HUES64 (cell line): Measurements from ENCODE around the gene ALDH1B1.

Experiments used
- H3K27ac ChIP-seq: 2 replicates; pipeline ENCODE4 v1.7.0; 2013; ENCODE audit warnings: low read depth, low read length, inconsistent platforms
- H3K27me3 ChIP-seq: 2 replicates; pipeline ENCODE4 v1.6.1; 2013; ENCODE audit warnings: mild to moderate bottlenecking, low read length; ENCODE audit not compliant: insufficient read depth
- H3K36me3 ChIP-seq: 2 replicates; pipeline ENCODE4 v1.6.1; 2013; ENCODE audit warnings: mild to moderate bottlenecking, low read length; ENCODE audit not compliant: insufficient read depth
- H3K4me1 ChIP-seq: 2 replicates; pipeline ENCODE4 v1.6.1; 2013; ENCODE audit warnings: mild to moderate bottlenecking, low read length, moderate library complexity; ENCODE audit not compliant: insufficient read depth
- H3K4me3 ChIP-seq: 2 replicates; pipeline ENCODE4 v1.5.1; 2013; ENCODE audit warnings: mild to moderate bottlenecking, low read length, moderate library complexity
- H3K9ac ChIP-seq: 2 replicates; pipeline ENCODE4 v1.6.1; 2013; ENCODE audit warnings: mild to moderate bottlenecking, low read depth, low read length
- H3K9me3 ChIP-seq: 2 replicates; pipeline ENCODE4 v1.6.1; 2013; ENCODE audit warnings: low read depth, low read length; ENCODE audit not compliant: insufficient read depth
- WGBS: fragments of 150-250, 120-280 bp; methylation state at CpG from one replicate; pipeline ENCODE4 v1.1.7; 2013; ENCODE audit warnings: missing lambda C conversion rate; 5-methylcytosine and 5-hydroxymethylcytosine counted together

Gene ALDH1B1

DNA sequence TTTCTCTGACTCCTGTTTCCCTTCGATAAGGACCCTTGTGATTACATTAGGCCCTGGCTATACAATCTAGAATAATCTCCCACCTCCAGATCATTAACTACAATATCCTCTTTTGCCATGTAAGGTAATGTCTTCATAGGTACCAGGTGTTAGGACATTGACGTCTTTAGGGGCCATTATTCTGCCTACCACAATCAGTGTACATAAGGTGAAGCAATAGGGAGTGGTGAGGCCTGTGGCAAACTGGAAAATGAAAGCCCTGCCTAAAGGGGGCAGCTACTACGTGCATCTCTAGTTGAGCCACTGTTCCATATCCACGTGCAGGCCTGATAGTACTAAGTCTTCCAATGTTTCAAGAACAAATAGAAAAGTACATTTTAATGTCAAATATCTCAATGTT lies 4.8 kb upstream of the ALDH1B1 start:
- H3K27me3 ChIP-seq = peaks cover 8% of the 10 kb centered on the region; the same call in 1 of the 2 replicates
- H3K36me3 ChIP-seq = no peaks in the 10 kb centered on the region
- H3K4me3 ChIP-seq = no peak overlapping the region
- no peak overlapping the region for H3K9ac ChIP-seq
- peaks cover 11% of the 10 kb centered on the region; the same call in 1 of the 2 replicates for H3K9me3 ChIP-seq
- H3K27ac ChIP-seq = no peak overlapping the region
- H3K4me1 ChIP-seq = peaks cover 8% of the 10 kb centered on the region; the same call in 1 of the 2 replicates
- 85% methylated on average over 4 of the region's 4 CpGs for WGBS

DNA sequence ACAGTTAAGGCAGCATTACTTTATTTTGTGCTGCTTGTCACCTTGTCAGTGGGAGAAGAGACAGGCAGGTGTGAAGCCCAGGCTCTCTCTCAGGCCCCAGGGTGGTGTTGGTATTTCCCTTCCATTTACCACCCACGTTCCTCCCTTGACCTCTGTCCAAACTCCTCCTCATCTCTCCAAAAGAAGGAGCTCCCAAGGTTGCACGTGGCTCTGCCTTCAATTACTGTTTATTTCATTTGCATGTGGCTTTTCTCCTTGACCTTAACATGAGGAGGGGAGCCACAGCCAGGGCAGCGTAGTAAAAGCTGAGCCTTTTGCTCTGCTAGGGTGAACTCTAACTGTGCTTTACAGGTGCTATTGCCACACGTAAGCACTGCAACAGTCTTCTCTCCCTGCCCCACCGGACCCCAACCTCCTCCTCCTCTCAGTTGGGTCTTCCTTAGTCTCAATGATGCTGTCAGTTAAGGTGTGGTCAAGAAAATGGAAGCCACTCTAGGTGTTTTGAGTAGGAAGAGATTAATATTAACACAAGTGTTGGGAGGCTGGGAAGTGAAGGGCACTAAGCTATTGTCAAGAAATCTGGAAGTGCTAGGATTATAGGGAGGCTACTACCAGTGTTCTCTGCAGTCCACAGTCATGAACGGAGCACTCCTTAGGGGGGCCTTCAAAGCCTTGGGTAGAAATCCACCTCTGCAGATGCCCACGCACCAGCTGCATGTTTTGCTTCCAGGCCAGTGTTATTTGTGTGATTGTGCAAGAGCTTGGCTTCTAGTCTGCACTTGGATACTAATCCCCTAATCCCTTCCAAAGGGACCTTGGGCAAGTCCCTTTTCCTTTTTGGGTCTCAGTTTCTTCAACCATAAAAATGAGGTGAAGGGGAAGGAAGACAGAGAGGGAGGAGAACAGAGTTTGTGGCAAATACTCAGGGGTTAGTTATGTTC lies 3.9 kb upstream of the ALDH1B1 start:
- peaks cover 11% of the 10 kb centered on the region; the same call in 1 of the 2 replicates for H3K4me1 ChIP-seq
- H3K9ac ChIP-seq = no peak overlapping the region
- WGBS = 70% methylated on average over 7 of the region's 7 CpGs
- no peak overlapping the region for H3K4me3 ChIP-seq
- peaks cover 11% of the 10 kb centered on the region; the same call in 1 of the 2 replicates for H3K9me3 ChIP-seq
- no peaks in the 10 kb centered on the region for H3K36me3 ChIP-seq
- H3K27ac ChIP-seq = no peak overlapping the region
- peaks cover 8% of the 10 kb centered on the region; the same call in 1 of the 2 replicates for H3K27me3 ChIP-seq

DNA sequence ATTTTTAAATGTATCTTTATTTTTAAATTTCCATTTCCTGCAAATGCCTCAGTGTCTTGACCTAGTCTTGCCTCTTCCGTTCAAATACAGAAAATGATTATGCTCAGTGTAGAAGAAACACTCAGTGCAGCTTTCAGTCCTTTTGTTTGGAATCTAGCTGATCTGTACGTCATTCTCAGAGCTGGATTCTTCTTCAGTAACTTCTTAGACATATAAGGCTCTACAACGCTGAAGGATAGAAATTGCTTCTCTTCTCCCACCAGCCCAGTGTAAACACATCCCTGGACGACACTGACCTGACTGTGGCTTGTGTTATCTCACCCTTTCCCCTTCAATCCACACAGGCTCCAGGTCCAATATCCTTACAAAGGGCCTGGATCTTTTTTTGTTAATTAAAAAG lies 3.2 kb upstream of the ALDH1B1 start:
- Histone ChIP-seq H3K27ac (no peak overlapping the region), H3K9ac (no peak overlapping the region), H3K27me3 (peaks cover 8% of the 10 kb centered on the region; the same call in 1 of the 2 replicates), H3K4me3 (no peak overlapping the region), H3K4me1 (peaks cover 11% of the 10 kb centered on the region; the same call in 1 of the 2 replicates), H3K36me3 (0 out of 2 replicates have a peak, but pooled peaks cover under 1% of the 10 kb centered on the region), H3K9me3 (peaks cover 11% of the 10 kb centered on the region; the same call in 1 of the 2 replicates)
- 89% methylated on average over 4 of the region's 4 CpGs for WGBS

DNA sequence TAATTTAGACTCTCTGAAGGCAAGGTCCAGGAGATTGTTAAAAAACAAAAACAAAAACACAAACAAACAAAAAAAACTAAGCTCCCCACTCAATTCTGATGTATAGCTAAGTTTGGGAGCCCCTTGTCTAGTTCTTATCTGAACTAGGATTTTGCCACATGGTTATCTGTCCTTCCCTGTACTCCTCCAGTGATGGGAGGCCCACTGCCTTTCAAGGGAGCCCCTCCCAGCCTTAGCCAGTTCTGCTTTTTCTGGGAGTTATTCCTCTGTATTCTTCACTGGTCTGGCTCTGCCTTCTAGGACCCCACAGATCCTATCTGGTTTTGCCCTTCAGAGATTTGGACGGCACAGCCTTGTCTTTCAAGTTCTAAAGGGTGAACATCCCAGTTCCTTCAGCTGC lies 2.1 kb upstream of the ALDH1B1 start:
- Histone ChIP-seq H3K36me3 (peaks cover 10% of the 10 kb centered on the region), H3K27me3 (peaks cover 8% of the 10 kb centered on the region; the same call in 1 of the 2 replicates), H3K9ac (no peak overlapping the region), H3K4me3 (no peak overlapping the region), H3K27ac (no peak overlapping the region), H3K4me1 (peaks cover 11% of the 10 kb centered on the region; the same call in 1 of the 2 replicates), H3K9me3 (no peaks in the 10 kb centered on the region; the same call in 1 of the 2 replicates)
- 84% methylated on average over 1 of the region's 1 CpG for WGBS

DNA sequence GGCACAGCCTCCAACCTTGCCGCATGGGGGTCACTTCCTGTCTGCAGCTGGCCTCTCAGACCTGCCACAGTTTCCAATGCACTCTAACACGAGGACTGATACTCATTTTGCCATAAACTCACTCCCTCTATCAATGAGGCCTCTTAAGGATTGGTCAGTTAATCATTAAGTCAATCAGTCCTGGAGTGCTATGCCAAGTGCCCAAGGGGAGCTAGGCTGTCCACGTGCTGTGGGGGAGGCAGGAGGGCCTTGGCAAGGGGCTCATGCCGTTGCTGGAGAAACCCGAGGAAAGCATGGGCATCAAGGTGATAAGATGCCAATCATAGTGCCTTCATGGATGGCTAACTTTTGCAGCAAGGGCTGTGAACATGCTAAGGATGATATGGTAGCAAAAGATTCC lies 1.7 kb upstream of the ALDH1B1 start:
- Histone ChIP-seq H3K27ac (no peak overlapping the region), H3K9ac (no peak overlapping the region), H3K4me3 (no peak overlapping the region), H3K36me3 (peaks cover 15% of the 10 kb centered on the region), H3K27me3 (peaks cover 8% of the 10 kb centered on the region; the same call in 1 of the 2 replicates), H3K9me3 (no peaks in the 10 kb centered on the region), H3K4me1 (peaks cover 11% of the 10 kb centered on the region; the same call in 1 of the 2 replicates)
- WGBS = 74% methylated on average over 5 of the region's 5 CpGs

DNA sequence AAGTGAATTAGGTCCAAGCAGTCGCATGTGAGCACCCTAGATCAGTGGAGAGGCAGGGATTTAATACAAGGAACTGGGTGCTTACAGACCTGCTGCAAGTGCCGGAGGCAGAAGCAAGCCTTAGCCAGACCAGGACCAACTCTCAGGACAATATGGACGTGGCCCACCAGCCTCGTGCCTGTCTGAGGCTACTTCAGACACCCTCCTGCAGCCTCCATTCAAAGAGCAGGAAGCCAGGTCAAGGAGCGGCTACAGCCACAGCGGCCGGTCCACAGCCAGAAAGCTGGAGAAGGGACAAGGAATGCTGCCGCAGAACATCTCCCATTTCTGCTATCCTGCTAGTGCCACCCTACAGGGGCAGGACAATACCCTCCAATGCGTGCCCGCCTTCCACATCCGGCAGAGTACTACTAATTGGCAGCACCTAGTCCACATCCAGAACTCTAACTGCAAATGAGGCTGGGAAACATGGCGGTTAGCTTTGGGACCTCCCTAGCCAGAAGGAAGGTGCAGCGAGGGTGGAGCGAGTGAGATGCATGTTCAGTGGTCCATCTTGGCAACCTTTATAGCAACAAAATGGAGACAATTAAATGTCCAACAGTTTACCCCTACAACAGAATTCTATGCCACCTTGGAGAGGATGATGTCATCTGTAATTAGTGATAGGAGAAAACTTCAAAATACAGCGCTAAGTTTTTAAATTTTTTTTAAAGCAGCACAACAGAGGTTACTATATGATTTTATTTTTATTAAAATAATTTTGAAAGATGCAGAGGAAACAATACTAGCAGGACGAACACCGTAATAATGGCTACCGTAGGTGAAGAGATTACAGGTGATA lies 1.0 kb upstream of the ALDH1B1 start:
- H3K36me3 ChIP-seq = peaks cover 21% of the 10 kb centered on the region
- H3K4me1 ChIP-seq = peaks cover 11% of the 10 kb centered on the region; the same call in 1 of the 2 replicates
- no peaks in the 10 kb centered on the region for H3K9me3 ChIP-seq
- peaks cover 8% of the 10 kb centered on the region; the same call in 1 of the 2 replicates for H3K27me3 ChIP-seq
- H3K9ac ChIP-seq = peak overlapping the region; percentile 95; the same call in 1 of the 2 replicates
- WGBS = 88% methylated on average over 14 of the region's 18 CpGs
- peak overlapping the region; percentile 95 for H3K4me3 ChIP-seq
- H3K27ac ChIP-seq = no peak overlapping the region

DNA sequence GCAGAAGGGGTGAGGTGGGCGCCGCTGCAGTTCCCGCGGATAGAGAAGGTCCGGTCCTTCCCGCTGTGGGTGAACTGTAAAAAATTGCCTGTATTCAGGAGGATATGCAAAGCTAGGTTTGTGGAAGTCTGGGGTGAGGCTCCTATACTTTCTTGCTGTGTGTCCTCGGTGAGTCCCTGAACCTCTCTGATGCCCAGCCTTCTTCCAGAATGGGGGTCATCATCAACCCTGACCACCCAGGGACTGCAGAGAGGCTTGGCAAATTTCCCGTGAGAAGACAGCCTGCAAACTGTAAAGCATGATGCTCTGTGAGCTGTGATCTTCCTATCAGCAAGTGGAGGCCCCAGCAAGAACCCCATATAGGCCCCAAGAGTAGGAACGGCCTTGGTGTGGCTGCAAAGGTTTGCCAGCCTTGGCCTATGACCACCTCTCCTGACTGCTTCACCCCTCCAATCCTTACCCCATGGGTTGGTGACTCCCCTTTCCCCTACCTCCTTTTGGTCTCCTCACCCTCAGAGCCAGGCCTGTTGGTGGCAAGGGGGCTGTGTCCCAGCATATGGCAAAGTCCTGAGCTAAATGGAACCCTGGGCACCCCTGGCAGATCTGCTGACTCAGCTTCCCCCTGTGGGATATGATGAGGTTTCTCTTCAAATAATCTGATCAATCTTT lies 760 bp downstream of the ALDH1B1 start:
- H3K9me3 ChIP-seq = no peaks in the 10 kb centered on the region
- peak overlapping the region; percentile 70; the same call in 1 of the 2 replicates for H3K27ac ChIP-seq
- WGBS = 13% methylated on average over 9 of the region's 9 CpGs
- peaks cover 11% of the 10 kb centered on the region; the same call in 1 of the 2 replicates for H3K4me1 ChIP-seq
- H3K36me3 ChIP-seq = peaks cover 37% of the 10 kb centered on the region
- peak overlapping the region; percentile 95 for H3K4me3 ChIP-seq
- H3K9ac ChIP-seq = peak overlapping the region; percentile 95
- H3K27me3 ChIP-seq = peaks cover 6% of the 10 kb centered on the region; the same call in 1 of the 2 replicates

DNA sequence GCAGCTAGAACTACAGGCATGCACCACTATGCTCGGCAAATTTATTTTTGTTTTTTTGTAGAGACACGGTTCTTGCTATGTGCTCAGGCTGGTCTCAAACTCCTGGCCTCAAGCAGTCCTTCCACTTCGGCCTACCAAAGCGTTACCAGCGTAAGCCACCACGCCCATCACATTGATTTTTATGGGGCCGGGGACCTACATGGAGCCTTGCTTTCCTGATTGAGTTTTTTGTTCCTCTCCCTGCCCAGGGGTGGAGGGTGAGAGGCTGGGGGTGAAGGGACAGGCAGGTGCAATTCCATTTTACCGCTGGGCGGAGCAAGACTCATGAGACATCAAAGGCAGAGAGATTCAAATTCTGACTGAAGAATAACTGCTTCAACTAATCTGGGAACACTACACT lies 1.9 kb downstream of the ALDH1B1 start:
- 90% methylated on average over 9 of the region's 9 CpGs for WGBS
- H3K9ac ChIP-seq = no peak overlapping the region

DNA sequence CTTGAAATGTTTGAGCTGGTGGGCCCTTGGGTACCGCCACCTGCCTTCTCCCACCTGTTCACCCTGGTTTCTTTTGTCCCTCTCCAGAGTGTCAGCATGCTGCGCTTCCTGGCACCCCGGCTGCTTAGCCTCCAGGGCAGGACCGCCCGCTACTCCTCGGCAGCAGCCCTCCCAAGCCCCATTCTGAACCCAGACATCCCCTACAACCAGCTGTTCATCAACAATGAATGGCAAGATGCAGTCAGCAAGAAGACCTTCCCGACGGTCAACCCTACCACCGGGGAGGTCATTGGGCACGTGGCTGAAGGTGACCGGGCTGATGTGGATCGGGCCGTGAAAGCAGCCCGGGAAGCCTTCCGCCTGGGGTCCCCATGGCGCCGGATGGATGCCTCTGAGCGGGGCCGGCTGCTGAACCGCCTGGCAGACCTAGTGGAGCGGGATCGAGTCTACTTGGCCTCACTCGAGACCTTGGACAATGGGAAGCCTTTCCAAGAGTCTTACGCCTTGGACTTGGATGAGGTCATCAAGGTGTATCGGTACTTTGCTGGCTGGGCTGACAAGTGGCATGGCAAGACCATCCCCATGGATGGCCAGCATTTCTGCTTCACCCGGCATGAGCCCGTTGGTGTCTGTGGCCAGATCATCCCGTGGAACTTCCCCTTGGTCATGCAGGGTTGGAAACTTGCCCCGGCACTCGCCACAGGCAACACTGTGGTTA lies 3.3 kb downstream of the ALDH1B1 start:
- peaks cover 11% of the 10 kb centered on the region; the same call in 1 of the 2 replicates for H3K4me1 ChIP-seq
- H3K27me3 ChIP-seq = 0 out of 2 replicates have a peak, but pooled peaks cover 3% of the 10 kb centered on the region
- WGBS = 94% methylated on average over 30 of the region's 30 CpGs
- no peak overlapping the region for H3K4me3 ChIP-seq
- no peak overlapping the region for H3K9ac ChIP-seq
- no peaks in the 10 kb centered on the region for H3K9me3 ChIP-seq
- peaks cover 44% of the 10 kb centered on the region for H3K36me3 ChIP-seq
- H3K27ac ChIP-seq = no peak overlapping the region

More for the DNA sequence above, 1.9 kb downstream of the ALDH1B1 start:
- H3K4me1 ChIP-seq = peaks cover 11% of the 10 kb centered on the region; the same call in 1 of the 2 replicates
- no peak overlapping the region for H3K4me3 ChIP-seq
- peaks cover 44% of the 10 kb centered on the region for H3K36me3 ChIP-seq
- H3K27me3 ChIP-seq = peaks cover 6% of the 10 kb centered on the region; the same call in 1 of the 2 replicates
- H3K27ac ChIP-seq = no peak overlapping the region
- no peaks in the 10 kb centered on the region for H3K9me3 ChIP-seq

DNA sequence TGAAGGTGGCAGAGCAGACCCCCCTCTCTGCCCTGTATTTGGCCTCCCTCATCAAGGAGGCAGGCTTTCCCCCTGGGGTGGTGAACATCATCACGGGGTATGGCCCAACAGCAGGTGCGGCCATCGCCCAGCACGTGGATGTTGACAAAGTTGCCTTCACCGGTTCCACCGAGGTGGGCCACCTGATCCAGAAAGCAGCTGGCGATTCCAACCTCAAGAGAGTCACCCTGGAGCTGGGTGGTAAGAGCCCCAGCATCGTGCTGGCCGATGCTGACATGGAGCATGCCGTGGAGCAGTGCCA lies 3.8 kb downstream of the ALDH1B1 start:
- no peaks in the 10 kb centered on the region for H3K27me3 ChIP-seq
- H3K9me3 ChIP-seq = no peaks in the 10 kb centered on the region
- H3K9ac ChIP-seq = no peak overlapping the region
- H3K27ac ChIP-seq = no peak overlapping the region
- H3K4me1 ChIP-seq = peaks cover 11% of the 10 kb centered on the region; the same call in 1 of the 2 replicates
- 85% methylated on average over 10 of the region's 10 CpGs for WGBS
- H3K36me3 ChIP-seq = peaks cover 44% of the 10 kb centered on the region
- no peak overlapping the region for H3K4me3 ChIP-seq
